ENCODE results near the gene GRIK4. TPM values are rescaled to one million over a fixed set of nuclear protein-coding genes. Genes with fewer than 3 reads are reported as not detected.

GRIK4 gene
- total RNA-seq, 2 experiments from 2014 or later: 0.06 TPM; not detected in 1

- H2AFZ ChIP-seq (ENCODE audit: low read length): no peak overlapping the region
- POLR2A ChIA-PET: interaction anchor here (0.6 to 11.7 kb wide), 7 partner anchors 11 to 220 kb away, joined by 3 to 113 read pairs (median 3); no protein-coding TSS in a partner anchor
Measured at GRCh38 chr11:120696597-120697218, 185.2 kb downstream of the GRIK4 start.

DNA sequence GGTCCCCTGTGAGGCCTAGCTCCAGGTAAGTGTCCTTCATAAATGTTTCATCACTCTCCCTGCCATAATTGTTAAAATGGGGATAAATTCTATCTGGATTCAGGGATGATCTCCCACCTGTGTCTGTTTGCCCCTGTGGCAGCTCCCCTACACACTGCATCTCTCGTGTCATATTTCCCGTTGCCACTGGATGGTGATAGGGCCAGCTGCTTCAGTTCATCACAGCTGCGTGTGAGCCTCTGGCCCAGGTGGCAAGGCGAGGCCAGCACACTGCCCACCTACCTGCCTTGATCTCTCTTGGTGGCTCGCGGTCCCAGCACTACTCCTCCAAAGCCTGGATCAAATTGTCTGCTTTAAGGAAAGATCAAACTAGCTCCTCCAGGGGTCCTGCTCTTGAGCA, 187.4 kb downstream of the GRIK4 start:
- no TSS peak for BruUV-seq (replicated peaks)
- CTCF ChIA-PET (ENCODE audit: unreplicated experiment): interaction anchor here (0.8 kb wide), 1 partner anchor 254 kb away, joined by 3 read pairs; no protein-coding TSS in a partner anchor

More at GRCh38 chr11:120696597-120697218, 185.2 kb downstream of the GRIK4 start:
- H3K27ac ChIP-seq (ENCODE audit: low read depth, low read length, poor library complexity, severe bottlenecking): no peak overlapping the region
- no peaks in the 10 kb centered on the region for H3K36me3 ChIP-seq (ENCODE audit: insufficient read depth, low read length)
- H3K4me2 ChIP-seq (ENCODE audit: low read length): no peak overlapping the region
- peaks cover 37% of the 10 kb centered on the region for H3K4me1 ChIP-seq (ENCODE audit: insufficient read depth, low read length, poor library complexity, severe bottlenecking)
- no peak for TF ChIP-seq EZH2phosphoT487 (IDR thresholded peaks at IDR 0.05; ENCODE audit: borderline replicate concordance, low read depth, low read length)
- peak; percentile 69 for TF ChIP-seq CTCF (conservative IDR thresholded peaks at IDR 0.05; ENCODE audit: low read length)
- intact Hi-C loops (cut with micrococcal nuclease; ENCODE audit: unreplicated experiment): no loop called here
- no TSS peak for BruUV-seq (replicated peaks)
- DNase-seq (ENCODE audit: low spot score): no peak
- H3K9me2 ChIP-seq (ENCODE audit: insufficient read depth, low read length): no peaks in the 10 kb centered on the region
- CTCF ChIA-PET (ENCODE audit: unreplicated experiment): interaction anchor here (3.3 kb wide), 1 partner anchor 19 kb away, joined by 13 read pairs; no protein-coding TSS in a partner anchor
- no peak overlapping the region for H3K4me3 ChIP-seq (ENCODE audit: low read depth, low read length, poor library complexity, severe bottlenecking)
- no peaks in the 10 kb centered on the region for H3K79me2 ChIP-seq (ENCODE audit: insufficient read depth, low read depth, low read length)
- peaks cover 10% of the 10 kb centered on the region for H3K9me3 ChIP-seq (ENCODE audit: low read length)
- no peaks in the 10 kb centered on the region for H4K20me1 ChIP-seq (ENCODE audit: insufficient read depth, low read length)

More for the DNA sequence above, 187.4 kb downstream of the GRIK4 start:
- peaks cover 10% of the 10 kb centered on the region for H3K9me3 ChIP-seq (ENCODE audit: low read length)
- peak overlapping the region; percentile 91; the same call in 1 of the 2 replicates for H2AFZ ChIP-seq (ENCODE audit: low read length)
- no peak overlapping the region for H3K4me3 ChIP-seq (ENCODE audit: low read depth, low read length, poor library complexity, severe bottlenecking)
- H3K4me2 ChIP-seq (ENCODE audit: low read length): peak overlapping the region; percentile 40
- H4K20me1 ChIP-seq (ENCODE audit: insufficient read depth, low read length): no peaks in the 10 kb centered on the region
- no peaks in the 10 kb centered on the region for H3K36me3 ChIP-seq (ENCODE audit: insufficient read depth, low read length)
- peaks cover 59% of the 10 kb centered on the region for H3K4me1 ChIP-seq (ENCODE audit: insufficient read depth, low read length, poor library complexity, severe bottlenecking)
- POLR2A ChIA-PET: interaction anchor here (0.6 to 11.7 kb wide), 4 partner anchors 11 to 344 kb away, joined by 3 to 113 read pairs (median 3); no protein-coding TSS in a partner anchor
- H3K27ac ChIP-seq (ENCODE audit: low read depth, low read length, poor library complexity, severe bottlenecking): peak overlapping the region; percentile 43
- no peaks in the 10 kb centered on the region for H3K9me2 ChIP-seq (ENCODE audit: insufficient read depth, low read length)
- DNase-seq (ENCODE audit: low spot score): peak; percentile 72
- H3K79me2 ChIP-seq (ENCODE audit: insufficient read depth, low read depth, low read length): no peaks in the 10 kb centered on the region
- TF ChIP-seq EZH2phosphoT487 (IDR thresholded peaks at IDR 0.05; ENCODE audit: borderline replicate concordance, low read depth, low read length): no peak
- peak; percentile 66 for TF ChIP-seq CTCF (conservative IDR thresholded peaks at IDR 0.05; ENCODE audit: low read length)
- intact Hi-C loops (cut with micrococcal nuclease; ENCODE audit: unreplicated experiment): loop anchor here (1.0 kb wide), 1 partner anchor 103 kb away; no protein-coding TSS in a partner anchor

All from OCI-LY7 (cell line).